SK-N-SH (cell line): Measurements from ENCODE around the gene RPS27L. TPM values are rescaled to one million over a fixed set of nuclear protein-coding genes. Genes with fewer than 3 reads are reported as not detected.

Experiments
- CTCF ChIP-seq: fragments of 200-600 bp; sonication (generic); IDR thresholded peaks from 2 replicates; pipeline ENCODE4 v1.6.1; 2017; ENCODE audit warnings: antibody characterized with exemption, mild to moderate bottlenecking, moderate library complexity
- ELF1 ChIP-seq: IDR thresholded peaks from 2 replicates; pipeline ENCODE4 v1.4.0; 2012
- EZH2phosphoT487 ChIP-seq: fragments of 200-600 bp; sonication (generic); IDR thresholded peaks from 2 replicates; pipeline ENCODE4 v1.6.1; 2017; ENCODE audit warnings: low read depth, mixed run types, mild to moderate bottlenecking, antibody characterized with exemption, moderate library complexity, borderline replicate concordance
- FOSL2 ChIP-seq: IDR thresholded peaks from 2 replicates; pipeline ENCODE4 v1.4.0; 2012; ENCODE audit warnings: low read depth, mild to moderate bottlenecking, moderate library complexity, borderline replicate concordance
- JUND ChIP-seq: IDR thresholded peaks from 2 replicates; pipeline ENCODE4 v1.4.0; 2012
- MAX ChIP-seq: IDR thresholded peaks from 2 replicates; pipeline ENCODE4 v1.4.0; 2012; ENCODE audit warnings: low read depth
- REST ChIP-seq: IDR thresholded peaks from 2 replicates; pipeline ENCODE4 v1.6.1; 2012; ENCODE audit warnings: mild to moderate bottlenecking, low read depth, low read length, moderate library complexity
- TCF12 ChIP-seq: IDR thresholded peaks from 2 replicates; pipeline ENCODE4 v1.4.0; 2012
- TEAD4 ChIP-seq: IDR thresholded peaks from 2 replicates; pipeline ENCODE4 v1.4.0; 2012; ENCODE audit warnings: mild to moderate bottlenecking, borderline replicate concordance; ENCODE audit not compliant: insufficient read depth
- USF2 ChIP-seq: fragments of 150-350 bp; IDR thresholded peaks from 2 replicates; pipeline ENCODE4 v1.6.1; 2017; ENCODE audit warnings: antibody characterized with exemption, low read length, low read depth, borderline replicate concordance
- ZBTB33 ChIP-seq: IDR thresholded peaks from 2 replicates; pipeline ENCODE4 v1.4.0; 2012; ENCODE audit warnings: low read depth, borderline replicate concordance
- polyA plus RNA-seq, 3 experiments: library from polyadenylated mRNA; depleted of rRNA; stranded (reverse); fragments of >200 nt; gene quantifications; 2 replicates each; pipeline ENCODE4 v1.2.3, GENCODE V29; 2012

The RPS27L gene
- polyA plus RNA-seq, 1 of the 3 experiments (the other 2 are of a cell fraction) = 319 TPM

GRCh38 chr15:63121382-63122001 is 35.8 kb downstream of the RPS27L start, which contains the start of gene LACTB (continued):
- peak; percentile 18; the same call in 1 of the 2 replicates for TF ChIP-seq REST
- no peak for TF ChIP-seq TCF12
- no peak for TF ChIP-seq CTCF
- TF ChIP-seq TEAD4 = no peak
- TF ChIP-seq JUND = no peak
- TF ChIP-seq USF2 = no peak
- peak; percentile 61; the same call in 1 of the 2 replicates for TF ChIP-seq ELF1
- no peak for TF ChIP-seq ZBTB33
- TF ChIP-seq FOSL2 = no peak
- no peak for TF ChIP-seq EZH2phosphoT487
- peak; percentile 34; the same call in 1 of the 2 replicates for TF ChIP-seq MAX
